ENCODE results near the gene ZWILCH.
"Not testable (repeated sequence)": the region's sequence is repeated elsewhere in the genome, so short reads cannot be mapped to it uniquely, and the experiment has no call there.

DNA sequence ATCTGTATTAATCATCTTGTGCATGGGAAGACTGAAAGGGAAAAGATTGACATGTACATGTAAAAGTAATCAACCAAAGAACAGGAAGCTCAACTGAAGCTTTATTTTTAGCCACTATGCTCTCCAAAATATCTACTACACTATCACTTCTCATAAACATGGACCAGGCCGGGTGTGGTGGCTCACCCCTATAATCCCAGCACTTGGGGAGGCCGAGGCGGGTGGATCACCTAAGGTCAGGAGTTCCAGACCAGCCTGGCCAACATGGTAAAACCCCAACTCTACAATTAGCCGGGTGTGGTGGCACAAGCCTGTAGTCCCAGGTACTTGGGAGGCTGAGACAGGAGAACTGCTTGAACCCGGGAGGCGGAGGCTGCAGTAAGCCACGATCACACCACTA, 4.8 kb upstream of the ZWILCH start:
- TF ChIP-seq EZH2phosphoT487 (IDR thresholded peaks at IDR 0.05; ENCODE audit: unreplicated experiment); EZH2 (IDR thresholded peaks at IDR 0.05; ENCODE audit: low read depth, unreplicated experiment); JUNB (IDR thresholded peaks at IDR 0.05; ENCODE audit: unreplicated experiment); CREB1 (CRISPR knock-in tag; IDR thresholded peaks at IDR 0.05; ENCODE audit: low read depth); STAT1 (IDR thresholded peaks at IDR 0.05; ENCODE audit: unreplicated experiment); ZNF114 (CRISPR knock-in tag; IDR thresholded peaks at IDR 0.05); POLR2AphosphoS5 (IDR thresholded peaks at IDR 0.05; ENCODE audit: low read depth); NANOG (IDR thresholded peaks at IDR 0.05; ENCODE audit: borderline replicate concordance): not testable (repeated sequence)
- TF ChIP-seq, protein P1, sequence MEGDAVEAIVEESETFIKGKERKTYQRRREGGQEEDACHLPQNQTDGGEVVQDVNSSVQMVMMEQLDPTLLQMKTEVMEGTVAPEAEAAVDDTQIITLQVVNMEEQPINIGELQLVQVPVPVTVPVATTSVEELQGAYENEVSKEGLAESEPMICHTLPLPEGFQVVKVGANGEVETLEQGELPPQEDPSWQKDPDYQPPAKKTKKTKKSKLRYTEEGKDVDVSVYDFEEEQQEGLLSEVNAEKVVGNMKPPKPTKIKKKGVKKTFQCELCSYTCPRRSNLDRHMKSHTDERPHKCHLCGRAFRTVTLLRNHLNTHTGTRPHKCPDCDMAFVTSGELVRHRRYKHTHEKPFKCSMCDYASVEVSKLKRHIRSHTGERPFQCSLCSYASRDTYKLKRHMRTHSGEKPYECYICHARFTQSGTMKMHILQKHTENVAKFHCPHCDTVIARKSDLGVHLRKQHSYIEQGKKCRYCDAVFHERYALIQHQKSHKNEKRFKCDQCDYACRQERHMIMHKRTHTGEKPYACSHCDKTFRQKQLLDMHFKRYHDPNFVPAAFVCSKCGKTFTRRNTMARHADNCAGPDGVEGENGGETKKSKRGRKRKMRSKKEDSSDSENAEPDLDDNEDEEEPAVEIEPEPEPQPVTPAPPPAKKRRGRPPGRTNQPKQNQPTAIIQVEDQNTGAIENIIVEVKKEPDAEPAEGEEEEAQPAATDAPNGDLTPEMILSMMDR (conservative IDR thresholded peaks at IDR 0.05; ENCODE audit: low read depth in 2 of 2) = not testable (repeated sequence)
- TF ChIP-seq, protein P2, sequence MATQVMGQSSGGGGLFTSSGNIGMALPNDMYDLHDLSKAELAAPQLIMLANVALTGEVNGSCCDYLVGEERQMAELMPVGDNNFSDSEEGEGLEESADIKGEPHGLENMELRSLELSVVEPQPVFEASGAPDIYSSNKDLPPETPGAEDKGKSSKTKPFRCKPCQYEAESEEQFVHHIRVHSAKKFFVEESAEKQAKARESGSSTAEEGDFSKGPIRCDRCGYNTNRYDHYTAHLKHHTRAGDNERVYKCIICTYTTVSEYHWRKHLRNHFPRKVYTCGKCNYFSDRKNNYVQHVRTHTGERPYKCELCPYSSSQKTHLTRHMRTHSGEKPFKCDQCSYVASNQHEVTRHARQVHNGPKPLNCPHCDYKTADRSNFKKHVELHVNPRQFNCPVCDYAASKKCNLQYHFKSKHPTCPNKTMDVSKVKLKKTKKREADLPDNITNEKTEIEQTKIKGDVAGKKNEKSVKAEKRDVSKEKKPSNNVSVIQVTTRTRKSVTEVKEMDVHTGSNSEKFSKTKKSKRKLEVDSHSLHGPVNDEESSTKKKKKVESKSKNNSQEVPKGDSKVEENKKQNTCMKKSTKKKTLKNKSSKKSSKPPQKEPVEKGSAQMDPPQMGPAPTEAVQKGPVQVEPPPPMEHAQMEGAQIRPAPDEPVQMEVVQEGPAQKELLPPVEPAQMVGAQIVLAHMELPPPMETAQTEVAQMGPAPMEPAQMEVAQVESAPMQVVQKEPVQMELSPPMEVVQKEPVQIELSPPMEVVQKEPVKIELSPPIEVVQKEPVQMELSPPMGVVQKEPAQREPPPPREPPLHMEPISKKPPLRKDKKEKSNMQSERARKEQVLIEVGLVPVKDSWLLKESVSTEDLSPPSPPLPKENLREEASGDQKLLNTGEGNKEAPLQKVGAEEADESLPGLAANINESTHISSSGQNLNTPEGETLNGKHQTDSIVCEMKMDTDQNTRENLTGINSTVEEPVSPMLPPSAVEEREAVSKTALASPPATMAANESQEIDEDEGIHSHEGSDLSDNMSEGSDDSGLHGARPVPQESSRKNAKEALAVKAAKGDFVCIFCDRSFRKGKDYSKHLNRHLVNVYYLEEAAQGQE (IDR thresholded peaks at IDR 0.05; ENCODE audit: unreplicated experiment) = not testable (repeated sequence)
- TF ChIP-seq, protein P3, sequence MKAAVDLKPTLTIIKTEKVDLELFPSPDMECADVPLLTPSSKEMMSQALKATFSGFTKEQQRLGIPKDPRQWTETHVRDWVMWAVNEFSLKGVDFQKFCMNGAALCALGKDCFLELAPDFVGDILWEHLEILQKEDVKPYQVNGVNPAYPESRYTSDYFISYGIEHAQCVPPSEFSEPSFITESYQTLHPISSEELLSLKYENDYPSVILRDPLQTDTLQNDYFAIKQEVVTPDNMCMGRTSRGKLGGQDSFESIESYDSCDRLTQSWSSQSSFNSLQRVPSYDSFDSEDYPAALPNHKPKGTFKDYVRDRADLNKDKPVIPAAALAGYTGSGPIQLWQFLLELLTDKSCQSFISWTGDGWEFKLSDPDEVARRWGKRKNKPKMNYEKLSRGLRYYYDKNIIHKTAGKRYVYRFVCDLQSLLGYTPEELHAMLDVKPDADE (IDR thresholded peaks at IDR 0.05) = not testable (repeated sequence)

Measured in GM23338 (cell line).